HUES64 (cell line): ENCODE results near the gene CCDC172.
A peak's percentile ranks its signal among the peaks of the same experiment; 100 is the strongest.

Experiments
- H3K27ac ChIP-seq: 2 replicates; pipeline ENCODE4 v1.7.0; 2013; ENCODE audit warnings: low read depth, low read length, inconsistent platforms
- H3K27me3 ChIP-seq: 2 replicates; pipeline ENCODE4 v1.6.1; 2013; ENCODE audit warnings: mild to moderate bottlenecking, low read length; ENCODE audit not compliant: insufficient read depth
- H3K36me3 ChIP-seq: 2 replicates; pipeline ENCODE4 v1.6.1; 2013; ENCODE audit warnings: mild to moderate bottlenecking, low read length; ENCODE audit not compliant: insufficient read depth
- H3K4me1 ChIP-seq: 2 replicates; pipeline ENCODE4 v1.6.1; 2013; ENCODE audit warnings: mild to moderate bottlenecking, low read length, moderate library complexity; ENCODE audit not compliant: insufficient read depth
- H3K4me3 ChIP-seq: 2 replicates; pipeline ENCODE4 v1.5.1; 2013; ENCODE audit warnings: mild to moderate bottlenecking, low read length, moderate library complexity
- H3K9ac ChIP-seq: 2 replicates; pipeline ENCODE4 v1.6.1; 2013; ENCODE audit warnings: mild to moderate bottlenecking, low read depth, low read length
- H3K9me3 ChIP-seq: 2 replicates; pipeline ENCODE4 v1.6.1; 2013; ENCODE audit warnings: low read depth, low read length; ENCODE audit not compliant: insufficient read depth
- WGBS: fragments of 150-250, 120-280 bp; methylation state at CpG from one replicate; pipeline ENCODE4 v1.1.7; 2013; ENCODE audit warnings: missing lambda C conversion rate; 5-methylcytosine and 5-hydroxymethylcytosine counted together

Gene CCDC172

DNA sequence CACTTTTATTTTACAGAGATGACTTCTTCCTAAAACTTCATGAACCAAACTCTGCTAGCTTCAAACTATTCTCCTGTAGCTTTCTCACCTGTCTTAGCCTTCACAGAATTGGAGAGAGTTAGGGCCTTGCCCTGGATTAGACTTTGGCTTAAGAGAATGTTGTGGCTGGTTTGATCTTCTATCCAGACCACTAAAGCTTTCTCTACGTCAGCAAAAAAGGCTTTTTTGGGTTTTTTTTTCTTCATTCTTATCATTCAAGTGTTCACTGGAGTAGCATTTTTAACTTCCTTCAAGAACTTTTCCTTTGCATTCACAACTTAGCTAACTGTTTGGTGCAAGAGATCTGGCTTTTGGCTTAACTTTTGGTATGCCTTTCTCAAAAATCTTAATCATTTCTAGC lies 19.3 kb upstream of the CCDC172 start:
- Histone ChIP-seq H3K27ac (no peak overlapping the region), H3K9ac (no peak overlapping the region), H3K4me1 (no peaks in the 10 kb centered on the region), H3K4me3 (no peak overlapping the region), H3K9me3 (no peaks in the 10 kb centered on the region), H3K36me3 (no peaks in the 10 kb centered on the region), H3K27me3 (no peaks in the 10 kb centered on the region)
- 82% methylated on average over 1 of the region's 1 CpG for WGBS

DNA sequence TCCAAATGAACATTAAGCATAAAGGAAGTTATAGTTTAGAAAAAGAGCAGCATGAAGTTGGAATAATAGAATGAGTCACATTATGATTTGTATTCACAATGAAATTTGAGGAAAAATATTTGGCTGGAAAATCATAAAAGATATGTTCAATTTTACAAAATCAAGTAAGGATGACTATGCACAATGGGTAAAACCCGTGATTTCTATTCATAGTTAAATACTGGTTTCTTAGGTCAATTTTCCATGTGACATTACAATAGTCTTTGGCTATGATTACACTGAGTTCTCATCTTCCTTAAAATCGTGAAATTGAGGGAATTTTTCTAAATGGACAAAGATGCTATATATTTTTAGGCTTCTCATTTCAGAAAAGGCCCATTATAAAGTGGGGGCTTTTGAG lies 17.4 kb upstream of the CCDC172 start:
- H3K27me3 ChIP-seq, result no peaks in the 10 kb centered on the region
- WGBS, result 93% methylated on average over 2 of the region's 2 CpGs
- no peak overlapping the region for H3K9ac ChIP-seq
- H3K9me3 ChIP-seq, result no peaks in the 10 kb centered on the region
- no peaks in the 10 kb centered on the region for H3K36me3 ChIP-seq
- H3K4me3 ChIP-seq, result no peak overlapping the region
- no peaks in the 10 kb centered on the region for H3K4me1 ChIP-seq
- no peak overlapping the region for H3K27ac ChIP-seq

DNA sequence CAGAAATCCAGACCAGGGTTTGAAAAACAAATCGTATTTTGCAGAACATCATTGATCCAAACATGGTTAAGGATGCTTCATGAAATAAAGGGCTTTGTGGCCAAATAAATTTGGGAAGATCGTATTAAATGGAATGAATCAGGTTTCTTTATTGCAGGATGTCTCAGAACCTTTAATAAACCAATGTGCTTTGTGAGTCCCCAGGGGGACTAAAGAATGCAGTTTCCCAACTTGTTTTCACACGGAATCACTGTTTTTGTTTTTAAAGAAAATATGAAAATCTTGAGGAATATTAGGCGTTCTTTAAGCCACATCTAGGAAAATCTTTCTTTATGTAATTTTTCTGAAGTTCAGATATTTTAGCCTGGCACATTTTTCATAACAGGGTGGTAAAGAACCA lies 16.8 kb upstream of the CCDC172 start:
- Histone ChIP-seq H3K4me3 (no peak overlapping the region), H3K36me3 (no peaks in the 10 kb centered on the region), H3K27me3 (no peaks in the 10 kb centered on the region), H3K9me3 (no peaks in the 10 kb centered on the region), H3K9ac (no peak overlapping the region), H3K4me1 (no peaks in the 10 kb centered on the region), H3K27ac (no peak overlapping the region)
- 93% methylated on average over 4 of the region's 4 CpGs for WGBS

DNA sequence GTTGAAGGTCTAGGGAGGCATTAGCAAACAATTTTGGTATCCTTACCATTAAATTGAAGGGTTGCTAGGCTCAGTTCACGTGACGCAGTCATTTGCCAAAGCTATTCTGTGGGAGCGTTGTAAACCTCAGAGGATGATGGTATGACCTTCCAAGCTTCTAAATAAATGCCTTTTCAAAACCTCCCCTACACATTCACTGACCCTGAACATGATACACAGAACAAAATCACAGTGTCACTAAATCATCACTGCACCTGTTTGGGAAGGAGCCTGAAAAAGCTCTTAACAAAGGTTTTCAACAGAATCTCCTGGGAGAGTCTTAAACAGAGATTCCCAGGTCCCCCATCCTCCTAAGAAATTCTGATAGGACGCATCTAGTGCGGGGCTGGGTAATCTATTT lies 13.2 kb upstream of the CCDC172 start:
- H3K4me1 ChIP-seq, result no peaks in the 10 kb centered on the region
- 95% methylated on average over 5 of the region's 5 CpGs for WGBS
- H3K4me3 ChIP-seq, result no peak overlapping the region
- no peak overlapping the region for H3K27ac ChIP-seq
- no peaks in the 10 kb centered on the region for H3K9me3 ChIP-seq
- H3K9ac ChIP-seq, result no peak overlapping the region
- H3K27me3 ChIP-seq, result no peaks in the 10 kb centered on the region
- H3K36me3 ChIP-seq, result no peaks in the 10 kb centered on the region

GRCh38 chr10:116311706-116312490 lies 12.3 kb upstream of the CCDC172 start:
- H3K4me3 ChIP-seq, result no peak overlapping the region

DNA sequence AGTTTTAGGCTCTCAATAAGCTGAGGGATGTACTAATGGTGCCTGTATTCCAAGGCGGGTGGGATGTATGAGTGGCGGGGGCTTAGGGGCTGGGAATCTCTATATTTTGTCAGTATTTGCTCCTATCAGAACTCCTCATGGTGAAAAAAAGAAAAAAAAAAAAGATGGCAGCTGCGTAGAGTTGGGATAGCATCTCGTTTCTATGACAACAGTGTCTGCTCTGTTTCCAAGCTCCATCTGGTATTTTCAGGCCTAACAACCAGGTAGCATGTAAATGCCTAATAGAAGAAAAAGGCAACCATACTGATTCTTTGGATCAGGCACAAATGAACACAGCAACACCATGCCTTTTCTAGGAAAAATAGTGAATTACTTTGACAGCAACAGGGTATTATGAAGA lies 11.7 kb upstream of the CCDC172 start:
- H3K4me3 ChIP-seq, result no peak overlapping the region
- H3K27ac ChIP-seq, result no peak overlapping the region
- H3K27me3 ChIP-seq, result no peaks in the 10 kb centered on the region
- no peaks in the 10 kb centered on the region for H3K36me3 ChIP-seq
- H3K4me1 ChIP-seq, result peaks cover 4% of the 10 kb centered on the region; the same call in 1 of the 2 replicates
- no peak overlapping the region for H3K9ac ChIP-seq
- WGBS, result 92% methylated on average over 4 of the region's 4 CpGs
- no peaks in the 10 kb centered on the region for H3K9me3 ChIP-seq

More at GRCh38 chr10:116311706-116312490, 12.3 kb upstream of the CCDC172 start:
- Histone ChIP-seq H3K27ac (no peak overlapping the region), H3K27me3 (no peaks in the 10 kb centered on the region), H3K9me3 (no peaks in the 10 kb centered on the region), H3K4me1 (peaks cover 4% of the 10 kb centered on the region; the same call in 1 of the 2 replicates), H3K9ac (no peak overlapping the region), H3K36me3 (no peaks in the 10 kb centered on the region)
- WGBS, result 94% methylated on average over 2 of the region's 2 CpGs

GRCh38 chr10:116316503-116316902 lies 7.7 kb upstream of the CCDC172 start:
- Histone ChIP-seq H3K27me3 (no peaks in the 10 kb centered on the region), H3K9me3 (no peaks in the 10 kb centered on the region), H3K4me3 (no peak overlapping the region), H3K27ac (no peak overlapping the region), H3K4me1 (peaks cover 4% of the 10 kb centered on the region; the same call in 1 of the 2 replicates), H3K9ac (no peak overlapping the region), H3K36me3 (no peaks in the 10 kb centered on the region)
- WGBS, result 76% methylated on average over 2 of the region's 2 CpGs

- peak overlapping the region; percentile 78; the same call in 1 of the 2 replicates for H3K27ac ChIP-seq
- WGBS, result 15% methylated on average over 17 of the region's 17 CpGs
- H3K9me3 ChIP-seq, result no peaks in the 10 kb centered on the region
- peaks cover 40% of the 10 kb centered on the region for H3K4me1 ChIP-seq
- peak overlapping the region; percentile 41 for H3K9ac ChIP-seq
- peak overlapping the region; percentile 39 for H3K4me3 ChIP-seq
- H3K27me3 ChIP-seq, result no peaks in the 10 kb centered on the region
- H3K36me3 ChIP-seq, result no peaks in the 10 kb centered on the region
Observed at GRCh38 chr10:116324951-116325635, 845 bp downstream of the CCDC172 start.

DNA sequence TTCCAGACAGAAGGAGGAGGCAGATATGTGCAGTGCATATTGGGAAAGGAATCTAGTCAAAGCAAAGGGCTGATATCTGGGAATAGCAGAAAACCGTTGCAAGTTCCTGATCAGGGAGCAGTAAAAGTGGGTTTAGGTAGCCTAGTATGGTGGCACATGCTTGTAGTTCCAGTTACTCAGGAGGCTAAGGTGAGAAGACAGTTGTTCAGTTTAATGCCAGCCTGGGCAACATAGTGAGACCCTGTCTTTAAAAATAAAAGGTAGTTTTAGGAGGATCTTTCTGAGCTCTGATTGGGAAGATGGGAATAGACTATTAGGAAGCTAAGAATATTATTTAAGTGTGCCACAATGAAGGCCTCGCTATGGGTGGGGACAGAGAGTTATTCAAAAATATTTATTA lies 1.7 kb downstream of the CCDC172 start:
- Histone ChIP-seq H3K9ac (0 out of 2 replicates have a peak overlapping the region, but pooled peaks have one; percentile 41), H3K36me3 (no peaks in the 10 kb centered on the region), H3K9me3 (no peaks in the 10 kb centered on the region), H3K27ac (peak overlapping the region; percentile 78; the same call in 1 of the 2 replicates), H3K4me1 (peaks cover 40% of the 10 kb centered on the region), H3K4me3 (peak overlapping the region; percentile 39), H3K27me3 (no peaks in the 10 kb centered on the region)
- WGBS, result 72% methylated on average over 2 of the region's 2 CpGs

DNA sequence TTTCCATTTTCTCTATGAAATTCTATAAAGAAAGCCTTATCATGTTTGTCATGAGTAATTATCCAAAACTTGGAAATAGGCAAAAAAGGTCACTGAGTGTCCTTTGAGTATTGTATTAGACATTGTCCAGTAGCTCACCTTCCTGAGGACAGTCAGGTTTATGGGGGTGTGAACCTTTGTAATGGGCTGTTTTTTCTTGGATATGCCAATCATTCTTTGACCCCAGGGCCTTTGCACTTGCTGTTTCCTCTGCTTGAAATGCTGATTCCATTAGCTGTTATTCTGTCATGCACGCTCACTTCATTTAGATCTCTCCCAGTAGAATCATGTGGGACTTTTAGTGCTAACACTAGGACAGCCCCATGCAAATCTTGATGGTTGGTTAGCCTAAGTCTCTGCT lies 4.9 kb downstream of the CCDC172 start:
- 92% methylated on average over 1 of the region's 1 CpG for WGBS
- H3K4me3 ChIP-seq, result no peak overlapping the region

DNA sequence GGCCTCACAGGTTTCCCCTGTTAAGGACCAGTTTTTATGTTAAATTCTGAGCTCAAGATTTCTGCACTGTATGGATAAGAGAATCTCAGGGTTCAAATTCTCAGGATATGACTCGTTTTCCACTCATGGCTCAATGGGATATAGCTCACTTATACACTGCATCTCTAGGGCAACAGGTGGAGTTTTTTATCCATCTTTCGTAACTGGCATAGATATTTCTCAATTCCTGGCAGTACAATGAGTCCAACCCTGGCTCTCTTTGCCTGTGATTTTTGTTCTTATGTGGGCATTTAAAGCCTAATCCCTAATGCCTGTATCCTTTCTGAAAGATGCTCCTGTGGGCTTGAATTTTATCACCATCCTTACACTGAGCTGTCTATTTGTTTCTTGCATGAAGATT lies 7.6 kb downstream of the CCDC172 start:
- H3K36me3 ChIP-seq, result no peaks in the 10 kb centered on the region
- H3K4me1 ChIP-seq, result peaks cover 11% of the 10 kb centered on the region
- 90% methylated on average over 2 of the region's 2 CpGs for WGBS
- H3K27me3 ChIP-seq, result no peaks in the 10 kb centered on the region
- no peaks in the 10 kb centered on the region for H3K9me3 ChIP-seq
- no peak overlapping the region for H3K4me3 ChIP-seq
- H3K27ac ChIP-seq, result no peak overlapping the region
- H3K9ac ChIP-seq, result no peak overlapping the region

More for the DNA sequence above, 4.9 kb downstream of the CCDC172 start:
- no peaks in the 10 kb centered on the region for H3K36me3 ChIP-seq
- no peak overlapping the region for H3K9ac ChIP-seq
- H3K9me3 ChIP-seq, result no peaks in the 10 kb centered on the region
- no peak overlapping the region for H3K27ac ChIP-seq
- H3K4me1 ChIP-seq, result peaks cover 34% of the 10 kb centered on the region
- H3K27me3 ChIP-seq, result no peaks in the 10 kb centered on the region
